ENCODE measurements around the gene SOX13. TPM values are rescaled to one million over a fixed set of nuclear protein-coding genes. Genes with fewer than 3 reads are reported as not detected.

The SOX13 gene
- total RNA-seq, 4 donors from 2014 or later, result 12.1 to 34.1 (median 33.4) TPM

GRCh38 chr1:204079608-204079999 lies 6.7 kb downstream of the SOX13 start:
- H3K27ac ChIP-seq, result peak overlapping the region; percentile 79 to 93 (median 88)
- no peaks in the 10 kb centered on the region for H3K36me3 ChIP-seq
- TF ChIP-seq POLR2AphosphoS5 (IDR thresholded peaks at IDR 0.05) (no peak), CTCF (IDR thresholded peaks at IDR 0.05) (no peak), POLR2A (IDR thresholded peaks at IDR 0.05) (no peak), EP300 (IDR thresholded peaks at IDR 0.05; ENCODE audit: low read depth) (no peak)
- DNase-seq, result no peak
- H3K4me3 ChIP-seq, result no peak overlapping the region
- peaks cover 2% of the 10 kb centered on the region for H3K27me3 ChIP-seq
- H3K4me1 ChIP-seq, result peaks cover 38 to 94% (median 75%) of the 10 kb centered on the region in 4 donors
- intact Hi-C loops (cut with DNase I; ENCODE audit: low total_unique reads), result no loop called here
- 50 to 68% methylated on average over 1 to 3 of the region's 3 CpGs for WGBS, 2 donors (ENCODE audit: low coverage in 1 of 2)
- in situ Hi-C loops (cut with MboI; ENCODE audit: low pct_ligation_motif_present in 1 of 4, low pct_unique_long_range_greater_than_20kb in 1 of 4, low sequenced_read_pairs in 3 of 4), result loop anchor here in 1 of 4 donors (10.0 kb wide), 1 partner anchor 45 kb away; no protein-coding TSS in a partner anchor
- no peaks in the 10 kb centered on the region for H3K9me3 ChIP-seq

DNA sequence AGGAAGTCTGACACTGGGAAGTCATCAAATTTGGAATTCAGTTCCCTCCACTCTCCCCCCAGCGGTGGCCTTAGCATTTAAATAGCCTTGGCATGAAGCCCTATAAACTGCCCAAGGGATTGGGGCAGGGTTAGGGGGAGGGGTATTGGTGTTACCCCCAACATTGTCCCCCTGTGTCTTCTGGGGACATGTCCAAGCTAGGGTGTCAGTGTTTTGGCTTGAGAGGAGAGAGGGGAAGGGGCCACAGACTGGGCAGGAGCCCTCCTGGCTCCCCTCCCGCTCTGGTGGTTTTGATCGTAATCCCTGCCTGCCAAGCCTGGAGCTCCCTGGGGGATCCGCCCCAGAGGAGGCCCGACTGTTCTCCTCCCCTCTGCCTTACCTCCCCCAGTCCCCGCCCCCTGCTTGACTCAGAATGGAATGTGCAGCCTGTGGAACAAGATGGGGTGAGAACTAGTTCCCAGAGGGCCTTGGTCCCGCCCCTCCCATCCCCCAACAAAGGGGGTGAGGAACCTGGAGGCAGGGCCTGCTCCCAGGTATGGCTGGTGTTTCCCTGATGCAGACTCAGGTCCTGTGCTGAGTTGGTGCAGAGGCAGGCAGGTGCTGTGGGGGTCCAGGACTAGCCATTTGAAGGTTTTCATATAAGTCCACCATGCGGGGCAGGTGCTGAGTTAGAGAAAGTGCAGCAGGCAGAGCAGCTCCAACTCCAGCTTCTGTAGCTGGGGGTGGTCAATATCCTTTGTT lies 7.4 kb downstream of the SOX13 start:
- no peaks in the 10 kb centered on the region for H3K27me3 ChIP-seq
- H3K4me1 ChIP-seq, result peaks cover 44 to 92% (median 78%) of the 10 kb centered on the region in 4 donors
- H3K27ac ChIP-seq, result peak overlapping the region; percentile 79 to 93 (median 88)
- no peaks in the 10 kb centered on the region for H3K9me3 ChIP-seq
- DNase-seq, result peak; percentile 89
- no peaks in the 10 kb centered on the region for H3K36me3 ChIP-seq
- TF ChIP-seq CTCF (IDR thresholded peaks at IDR 0.05), result peak in 1 of 5 experiments; percentile 19
- no peak for TF ChIP-seq EP300 (IDR thresholded peaks at IDR 0.05; ENCODE audit: low read depth)
- peak in 1 of 3 donors; percentile 22 for TF ChIP-seq POLR2AphosphoS5 (IDR thresholded peaks at IDR 0.05)
- in situ Hi-C loops (cut with MboI; ENCODE audit: low pct_ligation_motif_present in 1 of 4, low pct_unique_long_range_greater_than_20kb in 1 of 4, low sequenced_read_pairs in 3 of 4) (no loop called here), intact Hi-C loops (cut with DNase I; ENCODE audit: low total_unique reads) (no loop called here)
- WGBS, 2 donors (ENCODE audit: low coverage in 1 of 2), result 24 to 60% methylated on average over 1 to 6 of the region's 8 CpGs
- no peak overlapping the region for H3K4me3 ChIP-seq

DNA sequence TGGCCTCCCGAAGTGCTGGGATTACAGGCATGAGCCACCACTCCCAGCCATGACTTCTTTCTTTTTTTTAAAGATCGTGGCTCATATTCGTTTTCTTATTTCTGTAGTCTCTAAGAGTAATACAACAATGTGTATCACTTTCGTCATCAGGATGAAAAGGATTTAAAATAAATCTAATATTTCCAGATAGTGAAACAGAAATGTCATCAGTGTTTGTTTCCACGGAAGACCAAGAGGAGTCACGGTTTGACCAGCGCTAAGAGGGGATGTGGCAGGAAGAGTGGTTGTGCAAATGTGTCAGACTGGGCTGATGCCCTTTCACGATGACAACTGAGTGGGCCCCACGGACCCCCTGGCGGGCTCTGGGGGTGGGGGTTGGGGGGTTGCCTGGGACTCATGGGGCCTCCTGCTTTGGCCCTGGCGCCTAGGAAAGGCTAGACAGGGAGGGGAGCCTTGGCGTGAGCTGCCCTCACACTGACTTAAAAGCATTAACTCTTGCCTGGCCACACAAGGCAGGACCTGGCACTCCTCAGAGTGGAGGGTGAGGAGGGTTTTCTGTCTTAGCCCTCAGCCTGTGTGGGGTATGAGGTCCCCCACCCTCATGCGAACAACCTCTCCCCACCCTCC lies 8.4 kb downstream of the SOX13 start:
- Histone ChIP-seq H3K27ac (peak overlapping the region; percentile 79 to 93 (median 88)), H3K9me3 (no peaks in the 10 kb centered on the region), H3K36me3 (no peaks in the 10 kb centered on the region), H3K4me1 (peaks cover 44 to 92% (median 73%) of the 10 kb centered on the region in 4 donors), H3K27me3 (no peaks in the 10 kb centered on the region), H3K4me3 (no peak overlapping the region)
- in situ Hi-C loops (cut with MboI; ENCODE audit: low pct_ligation_motif_present in 1 of 4, low pct_unique_long_range_greater_than_20kb in 1 of 4, low sequenced_read_pairs in 3 of 4), result no loop called here
- 51 to 65% methylated on average over 5 to 13 of the region's 13 CpGs for WGBS, 2 donors (ENCODE audit: low coverage in 1 of 2)
- TF ChIP-seq EP300 (IDR thresholded peaks at IDR 0.05; ENCODE audit: low read depth), result no peak
- TF ChIP-seq POLR2AphosphoS5 (IDR thresholded peaks at IDR 0.05), result no peak
- TF ChIP-seq POLR2A (IDR thresholded peaks at IDR 0.05), result no peak
- no peak for TF ChIP-seq CTCF (IDR thresholded peaks at IDR 0.05)
- intact Hi-C loops (cut with DNase I; ENCODE audit: low total_unique reads), result no loop called here
- DNase-seq, result no peak

DNA sequence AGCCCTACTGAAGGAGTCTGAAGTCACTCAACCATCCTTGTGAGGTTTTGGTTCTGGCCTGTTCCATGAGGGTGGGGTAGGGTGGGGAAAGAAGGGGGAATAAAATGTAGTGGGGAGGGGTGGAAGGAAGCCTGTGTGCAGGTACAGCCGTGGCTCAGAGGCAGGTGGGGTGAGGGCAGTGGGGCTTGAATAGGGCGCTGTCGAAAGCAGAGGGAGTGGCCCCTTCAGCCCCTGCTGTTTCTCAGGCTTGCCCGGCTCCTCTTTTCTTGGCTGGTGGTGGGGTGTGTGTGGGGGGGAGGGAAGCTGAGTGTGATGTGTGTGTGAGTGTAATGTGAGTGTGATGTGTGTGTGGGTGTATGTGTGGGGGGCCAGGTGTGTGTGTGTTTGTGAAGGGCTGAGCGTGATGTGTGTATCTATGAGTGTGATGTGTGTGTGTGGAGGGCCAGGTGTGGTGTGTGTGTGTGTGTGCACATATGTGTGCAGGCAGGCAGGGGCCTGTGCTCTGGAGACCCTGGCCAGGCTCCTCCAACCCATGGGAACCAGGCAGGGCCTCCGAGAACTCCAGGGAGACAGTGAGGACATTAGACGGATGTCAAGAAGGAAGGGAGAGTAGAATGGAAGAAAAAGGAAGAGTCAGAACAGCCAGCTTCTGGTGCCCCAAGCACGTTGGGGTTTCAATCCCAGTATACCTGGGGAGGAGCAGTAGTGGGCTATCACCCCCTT lies 9.0 kb downstream of the SOX13 start:
- Histone ChIP-seq H3K9me3 (no peaks in the 10 kb centered on the region), H3K4me1 (peaks cover 45 to 92% (median 71%) of the 10 kb centered on the region in 4 donors), H3K27me3 (no peaks in the 10 kb centered on the region), H3K27ac (peak overlapping the region; percentile 79 to 93 (median 88)), H3K36me3 (no peaks in the 10 kb centered on the region), H3K4me3 (no peak overlapping the region)
- intact Hi-C loops (cut with DNase I; ENCODE audit: low total_unique reads) (no loop called here), in situ Hi-C loops (cut with MboI; ENCODE audit: low pct_ligation_motif_present in 1 of 4, low pct_unique_long_range_greater_than_20kb in 1 of 4, low sequenced_read_pairs in 3 of 4) (no loop called here)
- WGBS, 2 donors (ENCODE audit: low coverage in 1 of 2), result 73% methylated on average over 7 of the region's 8 CpGs; no CpG with 5 or more reads in 1 of the 2 donors
- no peak for DNase-seq
- no peak for TF ChIP-seq POLR2AphosphoS5 (IDR thresholded peaks at IDR 0.05)
- TF ChIP-seq CTCF (IDR thresholded peaks at IDR 0.05), result no peak

All from transverse colon (tissue), 4 donors.